Activated T-cell treated with anti-CD3 and anti-CD28 coated beads for 1 hour (primary cell): ENCODE results near the gene COL3A1.

Experiments used
- DNase-seq: peaks from one replicate; pipeline ENCODE4 v3.0.0-alpha.2; 2020; ENCODE audit warnings: low read depth

Gene COL3A1

DNA sequence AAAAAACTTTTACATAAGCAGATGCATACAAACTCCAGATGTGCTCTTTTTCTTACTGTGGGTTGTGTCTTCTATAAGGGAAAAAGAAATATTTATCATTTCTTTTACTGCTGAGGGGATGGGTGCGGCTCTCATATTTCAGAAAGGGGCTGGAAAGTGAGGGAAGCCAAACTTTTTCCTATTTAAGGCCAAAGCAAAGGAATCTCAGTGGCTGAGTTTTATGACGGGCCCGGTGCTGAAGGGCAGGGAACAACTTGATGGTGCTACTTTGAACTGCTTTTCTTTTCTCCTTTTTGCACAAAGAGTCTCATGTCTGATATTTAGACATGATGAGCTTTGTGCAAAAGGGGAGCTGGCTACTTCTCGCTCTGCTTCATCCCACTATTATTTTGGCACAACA is at the start of gene COL3A1:
COL3A1 (plus strand) TSS at position 210 of the 400 bp plus-strand sequence; CDS start at position 327, 117 bp downstream.
- no peak for DNase-seq

DNA sequence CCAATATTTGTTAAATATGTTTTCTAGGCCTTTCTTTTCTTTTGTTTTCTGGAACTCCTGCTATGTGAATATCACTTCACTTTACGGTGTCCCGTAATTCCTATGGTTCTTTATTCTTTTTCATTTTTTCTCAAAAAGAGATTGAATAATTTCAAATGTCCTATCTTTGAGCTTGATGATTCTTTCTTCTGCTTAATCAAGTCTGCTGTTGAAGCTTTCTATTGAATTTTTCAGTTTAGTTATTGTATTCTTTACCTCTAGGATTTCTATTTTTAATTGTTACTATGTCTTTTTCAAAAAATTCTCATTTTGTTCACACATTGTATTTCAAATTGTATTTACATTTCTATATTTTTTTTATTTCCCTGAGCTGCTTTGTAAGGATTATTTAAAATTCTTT is 45.5 kb upstream of the COL3A1 start:
- no peak for DNase-seq

DNA sequence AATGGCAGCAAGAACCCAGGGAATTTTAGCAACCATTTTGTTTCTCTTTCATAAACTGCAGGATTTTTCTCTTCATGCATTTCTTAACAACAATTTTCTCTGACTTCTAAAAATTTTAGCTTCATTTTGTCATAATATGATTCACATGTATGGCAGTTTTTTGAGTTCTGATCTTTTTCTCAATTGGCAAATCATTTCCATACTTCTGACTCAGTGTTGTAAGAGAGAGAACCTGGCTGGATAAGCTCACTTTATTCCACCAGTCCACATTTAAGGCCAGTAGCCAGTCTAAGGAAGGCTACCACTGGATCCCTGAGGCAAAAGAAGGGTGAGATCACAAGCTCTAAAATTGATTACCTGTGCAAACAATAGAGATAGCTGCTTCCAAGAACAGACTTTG is 42.8 kb upstream of the COL3A1 start:
- DNase-seq = no peak

DNA sequence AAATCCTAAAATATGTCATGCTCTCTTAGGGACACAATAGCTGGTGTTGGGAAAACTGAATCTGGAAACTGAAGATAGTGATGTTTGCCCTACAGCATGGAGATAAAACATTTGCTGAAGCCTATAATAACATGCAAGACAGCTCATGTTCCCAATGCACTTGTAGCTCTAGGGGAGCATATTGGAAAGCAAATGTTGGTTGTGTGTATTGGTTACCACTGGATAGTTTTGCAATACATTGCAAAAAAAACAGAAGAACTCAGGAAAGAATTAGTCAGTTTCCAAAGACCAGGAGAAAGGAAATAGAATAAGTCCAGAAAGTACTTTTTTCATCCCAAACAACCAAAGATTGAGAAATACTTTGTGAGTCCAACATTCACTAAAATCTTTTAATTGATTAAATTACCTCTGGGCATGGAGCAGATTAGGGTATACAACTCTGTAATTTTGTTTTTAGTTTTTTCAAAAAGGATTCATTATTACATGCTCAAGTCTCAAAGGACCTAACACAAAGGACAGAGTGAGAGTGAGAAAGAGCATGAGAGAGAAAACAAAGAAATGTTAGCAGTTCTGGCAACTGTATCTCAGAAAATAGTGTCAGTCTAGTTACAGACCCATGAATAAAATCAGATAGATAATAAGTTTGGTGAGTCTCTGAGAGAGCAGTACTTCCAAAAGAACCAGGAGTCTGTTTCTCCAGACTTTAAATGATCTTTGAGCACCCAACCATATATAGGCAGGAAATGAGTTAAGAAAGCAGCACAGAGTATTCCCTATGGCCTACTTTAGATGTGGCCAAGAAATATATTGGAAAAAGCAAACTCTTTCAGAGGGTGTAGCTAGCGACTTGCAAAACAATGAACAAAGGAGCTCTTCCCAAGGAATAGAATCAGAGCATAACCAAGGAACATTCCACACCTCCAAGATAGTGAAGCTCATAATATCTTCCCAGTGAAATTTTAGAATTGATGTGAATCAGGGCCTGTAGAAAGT is 36.6 kb upstream of the COL3A1 start:
- DNase-seq = no peak

DNA sequence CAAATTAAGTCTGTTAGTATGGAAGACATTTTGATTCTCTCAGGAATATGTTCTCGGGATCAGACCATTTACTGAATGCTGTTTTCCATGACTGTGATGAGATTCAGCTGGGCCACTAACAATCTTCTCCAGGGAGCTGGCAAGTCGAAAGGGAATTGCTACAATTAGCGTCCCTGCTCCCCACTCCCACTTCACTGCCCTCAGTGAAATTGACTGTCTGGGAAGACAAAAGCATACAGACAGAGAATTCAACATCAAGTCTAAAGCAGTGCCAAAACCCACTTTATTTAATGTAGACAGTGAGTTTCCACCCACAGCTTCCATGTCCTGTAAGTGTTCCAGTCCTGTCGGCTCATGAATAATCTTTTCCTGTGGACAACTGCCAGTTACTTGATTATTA is 34.0 kb upstream of the COL3A1 start:
- no peak for DNase-seq

DNA sequence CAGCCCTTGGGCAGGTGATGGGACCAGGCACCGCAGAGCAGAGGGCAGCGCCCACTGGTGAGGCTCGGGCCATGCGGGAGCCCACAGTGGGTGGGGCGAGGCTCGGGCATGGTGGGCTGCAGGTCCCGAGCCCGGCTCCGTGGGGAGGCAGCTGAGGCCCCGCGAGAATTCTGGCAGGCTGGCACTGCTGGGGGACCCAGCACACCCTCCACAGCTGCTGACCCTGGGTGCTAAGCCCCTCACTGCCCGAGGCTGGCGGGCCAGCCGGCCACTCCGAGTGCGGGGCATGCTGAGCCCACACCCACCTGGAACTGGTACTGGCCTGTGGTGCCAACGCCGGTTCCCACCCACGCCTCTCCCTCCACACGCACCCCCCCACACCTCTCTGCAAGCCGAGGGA is 29.7 kb upstream of the COL3A1 start:
- no peak for DNase-seq

DNA sequence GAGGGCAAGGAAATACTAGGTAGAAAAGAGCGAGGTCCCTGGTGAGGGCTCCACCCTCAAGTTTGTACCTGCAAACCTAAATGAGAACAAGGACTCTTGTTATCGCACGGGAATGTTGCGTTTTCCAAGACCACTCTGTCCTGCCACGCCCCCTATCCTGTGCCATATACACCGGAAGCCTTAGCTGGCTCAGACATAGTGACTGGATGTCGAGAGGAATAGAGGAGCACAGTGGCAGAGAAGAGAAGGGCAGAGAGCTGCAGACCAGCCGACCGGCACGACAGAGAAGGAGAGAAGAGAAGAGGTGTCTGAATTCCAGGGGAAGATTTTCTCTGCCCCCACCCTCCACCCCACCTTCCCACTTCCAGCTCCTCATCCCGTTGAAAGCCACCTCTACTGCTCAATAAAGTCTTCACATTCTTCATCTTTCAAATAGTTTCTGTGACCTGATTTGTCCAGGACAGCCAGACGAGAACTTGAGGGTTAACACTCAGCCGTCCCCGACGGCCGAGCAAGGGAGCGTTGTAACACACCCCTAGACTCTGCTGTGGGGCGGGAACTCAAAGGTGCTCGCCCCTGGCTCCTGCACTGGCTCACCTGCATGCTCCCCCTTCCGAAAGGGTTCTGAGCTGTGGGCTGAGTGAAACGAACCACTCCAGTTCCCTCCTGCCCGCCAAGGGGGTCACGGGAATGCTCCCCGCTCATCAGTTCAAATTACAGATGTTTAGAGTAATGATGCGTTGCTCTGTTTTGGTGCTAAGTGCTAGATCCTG is 24.9 kb upstream of the COL3A1 start:
- no peak for DNase-seq

DNA sequence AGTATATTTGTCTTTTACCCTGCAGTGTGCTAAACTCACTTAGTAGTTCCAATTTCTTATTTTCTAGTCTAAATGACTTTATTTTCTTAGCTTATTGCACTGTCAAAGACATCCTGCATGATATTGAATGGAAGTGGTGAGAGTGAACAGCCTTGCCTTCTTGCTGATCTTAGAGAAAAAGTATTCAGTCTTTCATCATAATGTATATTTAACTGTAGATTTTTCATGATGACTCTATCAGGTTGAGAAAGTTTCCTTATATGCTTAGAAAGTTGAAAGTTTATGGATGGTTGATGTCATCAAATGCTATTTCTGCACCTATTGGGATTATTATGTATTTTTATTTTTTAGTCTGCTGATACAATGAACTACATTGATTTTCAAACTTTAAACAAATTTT is 21.3 kb upstream of the COL3A1 start:
- no peak for DNase-seq

DNA sequence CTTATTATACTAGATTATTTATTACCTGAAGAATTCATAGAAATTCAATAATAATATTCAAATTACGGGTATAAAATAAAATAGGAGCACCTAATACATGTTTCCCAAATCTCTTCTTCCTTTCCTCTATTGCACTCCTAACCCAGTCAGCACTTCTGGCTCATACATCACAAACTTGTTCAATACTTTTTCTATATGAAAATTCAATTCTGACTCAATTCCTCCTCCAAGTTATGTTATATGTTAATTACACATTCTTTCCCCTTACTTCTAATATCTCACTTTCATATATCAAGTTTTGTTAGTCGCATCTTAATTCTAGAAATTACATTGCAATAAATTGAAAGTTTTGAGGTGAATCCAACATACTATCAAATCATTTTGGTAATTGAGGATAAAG is 17.9 kb upstream of the COL3A1 start:
- DNase-seq = no peak

DNA sequence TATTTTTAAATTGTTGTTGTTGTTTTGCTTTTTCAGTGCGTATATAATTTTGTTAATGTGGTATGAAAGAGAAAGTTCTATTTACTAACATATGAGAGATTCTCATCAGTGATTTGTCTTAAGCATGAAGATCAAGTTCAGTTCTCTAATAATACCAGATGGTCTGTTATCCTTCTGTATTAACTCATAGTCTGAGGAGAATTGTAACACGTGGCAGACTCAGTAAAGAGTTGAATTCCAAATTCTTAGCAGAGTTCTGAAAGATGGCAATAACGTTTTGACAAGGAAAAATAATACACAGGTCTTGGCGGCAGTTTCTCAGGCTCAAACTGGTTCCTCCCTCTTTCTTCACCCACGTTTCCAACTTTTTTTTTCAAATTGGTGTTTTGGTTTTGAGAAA is 17.2 kb upstream of the COL3A1 start:
- no peak for DNase-seq

DNA sequence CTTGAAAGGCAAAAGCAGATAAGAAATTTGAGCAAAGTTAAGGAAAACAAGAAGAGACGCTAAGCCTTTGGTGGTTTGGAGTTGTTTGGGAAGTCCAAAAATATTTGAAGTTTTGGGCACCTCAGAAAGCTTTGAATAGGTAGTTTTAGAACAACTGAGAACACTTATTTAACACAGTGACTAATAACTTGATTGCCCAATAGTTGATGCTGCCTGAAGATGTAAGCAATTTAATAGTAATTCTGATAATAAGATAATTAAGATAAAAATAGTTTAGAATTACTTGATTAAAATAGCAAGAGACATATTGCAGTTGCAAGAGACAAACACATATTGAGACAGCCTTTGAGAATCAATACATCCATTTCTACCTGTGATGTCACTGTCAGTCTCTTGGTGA is 16.5 kb upstream of the COL3A1 start:
- no peak for DNase-seq

DNA sequence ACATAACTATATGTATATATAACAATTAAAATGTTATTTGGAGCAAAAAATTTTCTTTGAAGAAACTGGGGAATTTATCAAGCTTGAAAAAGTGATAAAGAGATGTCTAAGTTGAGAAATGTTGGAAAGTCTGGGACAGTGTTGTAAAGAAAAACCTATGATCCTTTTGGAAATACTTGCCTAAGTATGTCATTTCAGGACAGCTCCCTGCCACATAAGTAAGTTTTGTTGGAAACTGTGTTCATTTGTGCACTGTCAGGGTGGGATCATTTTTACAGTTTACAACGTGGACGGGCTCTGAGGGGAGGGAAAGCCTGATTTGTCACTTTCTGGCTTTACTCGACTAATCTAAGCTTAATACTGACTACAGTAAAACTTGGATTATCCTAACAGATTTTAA is 10.4 kb upstream of the COL3A1 start:
- DNase-seq = no peak

DNA sequence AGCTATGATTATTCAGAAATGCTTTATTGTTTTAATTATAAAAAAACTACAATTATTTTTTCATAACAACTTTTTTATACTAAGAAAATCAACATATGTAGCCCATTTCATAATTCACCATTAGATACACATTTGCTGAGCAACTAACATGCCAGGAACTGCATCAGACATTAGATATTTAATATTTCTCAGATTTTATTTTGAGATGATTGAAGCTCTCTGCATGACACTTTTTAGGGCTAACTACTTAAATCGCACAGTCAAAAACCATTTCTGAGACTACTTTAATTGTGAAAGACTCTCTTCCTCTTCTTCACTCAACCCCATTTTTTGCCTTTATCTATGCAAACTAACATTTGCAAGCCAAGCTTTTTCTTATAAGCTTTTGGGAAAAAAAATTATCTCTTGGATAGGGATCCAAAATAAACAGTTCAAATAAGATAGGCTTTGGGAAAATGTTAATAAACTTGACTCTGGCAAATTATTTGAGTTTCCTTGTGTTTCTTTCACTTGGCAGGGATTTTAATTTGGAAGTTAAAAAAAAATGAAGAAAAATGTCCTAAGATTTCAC is 9.1 kb upstream of the COL3A1 start:
- DNase-seq = no peak

DNA sequence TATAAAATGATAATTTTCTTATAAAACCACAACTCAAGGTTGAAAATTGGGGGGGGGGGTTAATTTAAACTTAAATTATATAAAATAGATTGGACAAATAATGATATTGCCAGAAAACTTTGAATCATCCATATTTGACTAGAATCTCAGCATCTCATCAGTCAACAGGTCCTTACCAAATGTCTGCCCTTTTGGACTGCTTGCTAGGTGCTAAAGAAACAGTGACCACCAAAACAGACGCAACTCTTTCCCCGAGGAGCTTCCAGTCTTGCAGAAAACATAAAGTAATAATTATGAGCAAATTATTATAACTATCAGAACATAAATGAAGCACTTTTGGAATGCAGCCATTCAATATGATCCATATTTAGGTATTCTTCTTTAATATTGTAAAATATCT is 8.6 kb upstream of the COL3A1 start:
- no peak for DNase-seq

DNA sequence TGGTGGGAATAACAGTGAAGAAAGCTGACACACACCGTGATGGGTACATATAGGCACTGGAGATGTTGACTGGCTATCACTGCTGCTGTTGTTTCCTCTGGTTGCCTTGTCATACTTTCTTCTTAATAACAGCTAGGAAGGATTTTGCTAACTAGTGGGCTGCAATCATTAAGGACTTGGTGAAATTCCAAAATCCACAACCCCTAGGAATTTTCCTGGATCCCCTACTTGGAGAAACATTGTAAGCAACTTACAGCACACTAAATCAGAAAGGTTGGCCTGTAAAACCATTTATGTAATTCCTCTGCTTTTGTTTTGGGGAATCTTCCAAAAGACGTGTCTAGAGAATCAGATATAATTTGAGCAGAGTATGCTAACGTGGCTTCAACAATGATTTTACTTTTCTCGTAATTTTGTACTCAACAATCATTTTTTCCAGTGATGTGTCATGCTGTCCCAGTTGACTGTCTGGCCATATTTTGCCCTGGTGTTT is 8.0 kb upstream of the COL3A1 start:
- DNase-seq = no peak

DNA sequence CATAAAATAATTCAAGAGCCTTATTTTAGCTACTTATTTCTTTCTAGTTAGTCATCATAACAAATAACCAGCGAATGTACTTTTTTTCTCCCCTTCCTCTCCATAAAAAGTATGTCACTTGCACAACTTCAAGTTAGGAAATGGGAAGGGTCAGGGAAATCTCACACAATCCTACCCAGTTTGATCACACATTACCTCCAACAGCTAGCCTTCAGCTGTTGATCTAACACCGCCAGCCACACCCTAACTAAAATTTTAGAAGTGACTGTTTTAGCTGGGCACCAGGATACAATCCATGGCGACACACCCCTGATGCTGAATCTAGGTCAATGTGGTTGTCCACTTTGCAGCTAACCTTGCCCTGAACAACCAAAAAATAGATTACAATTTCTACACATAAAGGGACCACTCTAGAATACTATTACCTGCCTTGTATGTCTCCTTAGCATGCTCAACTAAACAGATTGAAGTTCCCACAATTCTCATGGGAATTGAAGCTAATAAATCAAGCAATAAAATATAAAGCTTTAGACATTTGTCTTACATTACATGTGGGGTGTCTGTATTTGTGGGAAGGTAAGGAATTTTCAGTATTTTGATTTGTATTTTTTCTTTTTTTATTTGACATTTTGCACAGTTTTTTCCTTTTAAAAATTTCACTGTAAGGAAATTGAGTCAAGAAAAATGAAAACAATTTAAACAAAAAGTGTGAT is 7.3 kb upstream of the COL3A1 start:
- DNase-seq = no peak

DNA sequence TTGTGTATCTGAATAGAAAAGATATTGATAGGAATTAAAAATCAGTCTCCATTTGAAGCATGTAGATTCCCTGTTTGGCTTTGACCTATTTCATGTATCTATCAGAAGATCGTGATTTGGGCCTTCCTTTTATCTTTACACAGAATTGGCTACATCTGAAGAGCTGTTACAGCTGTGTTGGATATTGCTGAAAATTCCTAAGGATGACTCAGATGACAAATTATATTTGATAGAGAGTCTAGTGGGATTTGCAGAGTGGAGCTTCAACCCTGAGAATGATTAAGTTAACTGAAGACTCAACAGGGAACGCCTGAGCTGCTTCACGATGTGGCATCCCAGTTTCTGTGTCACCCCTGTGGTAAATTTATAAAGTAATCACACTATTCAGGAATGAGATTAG is 4.9 kb upstream of the COL3A1 start:
- no peak for DNase-seq

DNA sequence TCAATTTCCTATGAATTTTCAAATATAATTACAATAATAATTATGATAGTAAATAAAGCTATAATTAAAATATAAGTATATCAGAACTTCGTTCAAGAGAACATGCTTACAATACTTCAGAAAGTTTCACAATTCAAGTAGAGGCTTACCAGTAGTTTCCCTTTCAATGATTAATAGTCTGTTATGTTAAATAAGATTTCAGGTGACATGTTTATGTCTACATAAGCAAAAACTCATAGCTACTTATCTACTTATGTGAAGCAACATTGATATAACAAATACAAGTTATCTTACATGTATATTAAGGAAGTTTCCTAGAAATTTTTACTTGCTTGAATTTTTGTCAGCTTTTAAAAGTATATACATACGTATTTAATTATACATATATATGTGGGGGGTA is 4.5 kb upstream of the COL3A1 start:
- DNase-seq = no peak

DNA sequence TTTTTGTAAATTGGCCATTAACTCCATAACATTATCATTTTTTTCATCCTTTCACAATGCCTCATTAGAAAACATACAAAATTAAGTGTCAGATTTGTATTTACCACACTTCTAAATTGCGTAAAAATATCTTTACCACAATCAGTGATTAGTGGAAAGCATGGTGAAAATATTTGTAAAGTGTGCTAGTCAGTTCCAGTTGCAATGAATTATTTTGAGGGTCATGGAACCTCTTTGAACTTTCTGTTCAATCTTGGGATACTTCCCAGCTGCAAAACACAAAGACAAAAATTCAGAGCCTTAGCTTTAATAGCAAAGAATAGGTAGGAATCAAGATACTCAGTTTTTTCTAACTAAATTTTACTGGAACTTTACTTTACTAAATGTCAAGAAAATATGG is 4.0 kb upstream of the COL3A1 start:
- no peak for DNase-seq

DNA sequence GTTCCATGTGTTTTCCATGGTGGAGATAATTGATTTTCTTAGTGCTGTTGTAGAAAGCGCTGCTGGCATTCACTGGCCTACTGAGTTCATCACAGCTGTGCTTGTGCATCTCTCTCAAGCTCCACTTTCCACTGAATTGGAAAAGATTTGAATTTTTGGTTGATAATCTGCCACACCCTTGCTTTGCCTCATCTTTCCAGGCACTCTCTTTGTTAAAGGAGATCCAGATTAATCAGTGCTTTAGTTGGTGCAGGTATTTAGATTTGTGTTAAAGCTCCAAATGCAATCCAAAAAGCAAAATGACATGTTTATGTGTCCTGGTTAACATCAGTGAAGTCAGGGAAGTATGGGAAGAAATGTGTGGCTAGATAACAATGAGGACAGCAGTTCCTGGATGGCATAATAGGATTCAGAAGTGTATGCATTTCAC is 2.7 kb upstream of the COL3A1 start:
- no peak for DNase-seq

DNA sequence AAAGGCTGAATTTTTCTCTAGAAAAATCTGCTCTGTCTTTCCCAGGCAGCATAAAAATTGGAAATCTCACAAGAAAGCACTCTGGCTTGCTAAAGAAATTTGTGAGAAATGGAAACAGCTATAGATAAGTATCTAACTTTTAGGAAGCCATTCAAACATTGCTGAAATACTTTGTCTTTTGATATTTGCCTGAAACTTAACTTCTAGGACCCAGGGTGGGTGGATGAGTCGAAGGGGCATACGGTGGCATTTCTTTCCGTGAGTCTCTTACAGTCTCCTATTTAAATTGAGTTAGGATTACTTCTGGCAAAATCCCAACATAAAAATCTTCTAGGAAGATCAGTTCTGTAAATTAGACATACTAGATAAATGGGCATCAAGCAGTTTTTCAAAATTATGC is 532 bp upstream of the COL3A1 start:
- DNase-seq = no peak

DNA sequence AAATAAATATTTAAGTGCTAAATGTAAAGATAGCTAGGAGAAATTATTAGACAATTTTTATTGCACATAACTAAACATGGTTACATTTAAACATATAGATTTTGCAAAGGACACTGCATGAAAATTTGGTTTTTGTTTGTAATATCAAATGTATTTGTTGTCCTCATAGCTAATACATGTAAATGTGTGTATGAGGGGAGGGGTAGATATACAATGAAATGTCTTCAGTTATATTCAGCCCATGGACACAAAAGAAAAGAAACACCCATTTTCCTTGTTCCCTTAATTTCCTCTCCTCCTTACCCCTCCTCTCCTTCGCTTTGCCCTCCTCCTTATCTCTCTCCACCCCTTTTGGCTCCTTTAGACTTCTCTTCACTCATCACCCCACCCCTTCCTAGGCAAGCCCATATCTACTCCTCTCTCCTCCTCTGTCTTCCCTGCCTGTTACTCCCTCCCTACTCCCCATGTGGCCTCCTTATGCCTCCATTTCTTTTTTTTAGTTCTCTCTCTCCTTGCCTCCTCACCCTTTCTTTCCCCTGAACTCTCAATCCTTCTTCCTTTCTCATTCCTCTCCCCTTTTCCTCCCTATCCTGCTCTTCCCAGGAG is 1.4 kb downstream of the COL3A1 start:
- DNase-seq = no peak
